ENCODE data around the gene SPON1. TPM values are rescaled to one million over a fixed set of nuclear protein-coding genes. Genes with fewer than 3 reads are reported as not detected.

Gene SPON1
- total and polyA plus RNA-seq, 9 donors = 11.9 to 112 (median 56.4) TPM

DNA sequence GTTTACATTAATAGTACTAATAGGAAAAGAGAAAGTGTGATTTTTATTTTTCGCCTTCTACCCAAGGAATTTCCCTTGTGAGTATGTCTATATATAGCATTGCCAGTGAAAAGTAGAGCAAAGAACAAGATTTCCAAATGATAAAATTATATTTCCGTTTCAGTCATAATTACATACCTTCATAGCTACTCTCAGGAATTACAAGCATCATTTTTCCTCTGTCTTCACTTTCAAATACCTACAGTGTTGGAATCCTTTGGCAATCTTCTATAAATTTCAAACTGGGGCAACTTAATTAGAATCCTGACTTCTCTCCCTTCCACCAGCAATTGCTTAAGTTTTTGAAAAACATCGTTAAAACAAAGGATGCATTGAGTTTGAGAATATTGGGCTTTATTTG, 35.5 kb upstream of the SPON1 start:
- intact Hi-C loops (cut with DNase I) = no loop called here
- Histone ChIP-seq H3K36me3 (no peaks in the 10 kb centered on the region), H3K27ac (no peak overlapping the region), H3K9me3 (no peaks in the 10 kb centered on the region), H3K27me3 (no peaks in the 10 kb centered on the region), H3K4me3 (no peak overlapping the region), H3K4me1 (ENCODE audit: insufficient read depth) (peaks cover 8% of the 10 kb centered on the region)
- no peak for DNase-seq
- 67 to 73% (median 70%) methylated on average over 3 of the region's 3 CpGs for WGBS, 3 donors
- TF ChIP-seq POLR2A (IDR thresholded peaks at IDR 0.05) (no peak), EP300 (IDR thresholded peaks at IDR 0.05) (no peak)
- TF ChIP-seq, protein P1, sequence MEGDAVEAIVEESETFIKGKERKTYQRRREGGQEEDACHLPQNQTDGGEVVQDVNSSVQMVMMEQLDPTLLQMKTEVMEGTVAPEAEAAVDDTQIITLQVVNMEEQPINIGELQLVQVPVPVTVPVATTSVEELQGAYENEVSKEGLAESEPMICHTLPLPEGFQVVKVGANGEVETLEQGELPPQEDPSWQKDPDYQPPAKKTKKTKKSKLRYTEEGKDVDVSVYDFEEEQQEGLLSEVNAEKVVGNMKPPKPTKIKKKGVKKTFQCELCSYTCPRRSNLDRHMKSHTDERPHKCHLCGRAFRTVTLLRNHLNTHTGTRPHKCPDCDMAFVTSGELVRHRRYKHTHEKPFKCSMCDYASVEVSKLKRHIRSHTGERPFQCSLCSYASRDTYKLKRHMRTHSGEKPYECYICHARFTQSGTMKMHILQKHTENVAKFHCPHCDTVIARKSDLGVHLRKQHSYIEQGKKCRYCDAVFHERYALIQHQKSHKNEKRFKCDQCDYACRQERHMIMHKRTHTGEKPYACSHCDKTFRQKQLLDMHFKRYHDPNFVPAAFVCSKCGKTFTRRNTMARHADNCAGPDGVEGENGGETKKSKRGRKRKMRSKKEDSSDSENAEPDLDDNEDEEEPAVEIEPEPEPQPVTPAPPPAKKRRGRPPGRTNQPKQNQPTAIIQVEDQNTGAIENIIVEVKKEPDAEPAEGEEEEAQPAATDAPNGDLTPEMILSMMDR (IDR thresholded peaks at IDR 0.05) = no peak

- intact Hi-C loops (cut with DNase I) = no loop called here
- TF ChIP-seq, protein P1 (IDR thresholded peaks at IDR 0.05) = no peak
- TF ChIP-seq EP300 (IDR thresholded peaks at IDR 0.05) (no peak), POLR2A (IDR thresholded peaks at IDR 0.05) (no peak)
These were observed 35.0 kb upstream of the SPON1 start for GRCh38 chr11:13927481-13927880.

GRCh38 chr11:13928566-13929251, 33.8 kb upstream of the SPON1 start:
- 21 to 27% (median 25%) methylated on average over 4 of the region's 4 CpGs for WGBS, 3 donors
- TF ChIP-seq POLR2A (IDR thresholded peaks at IDR 0.05) = no peak
- TF ChIP-seq, protein P1 (IDR thresholded peaks at IDR 0.05) = no peak
- no peak for TF ChIP-seq EP300 (IDR thresholded peaks at IDR 0.05)
- DNase-seq = peak in 1 of 5 donors; percentile 33
- no peaks in the 10 kb centered on the region for H3K36me3 ChIP-seq
- no peak overlapping the region for H3K27ac ChIP-seq
- no peaks in the 10 kb centered on the region for H3K27me3 ChIP-seq
- peaks cover 8% of the 10 kb centered on the region for H3K4me1 ChIP-seq (ENCODE audit: insufficient read depth)
- H3K9me3 ChIP-seq = no peaks in the 10 kb centered on the region
- intact Hi-C loops (cut with DNase I) = no loop called here
- no peak overlapping the region for H3K4me3 ChIP-seq

More at GRCh38 chr11:13927481-13927880, 35.0 kb upstream of the SPON1 start:
- Histone ChIP-seq H3K27me3 (no peaks in the 10 kb centered on the region), H3K4me3 (no peak overlapping the region), H3K4me1 (ENCODE audit: insufficient read depth) (peaks cover 8% of the 10 kb centered on the region), H3K36me3 (no peaks in the 10 kb centered on the region), H3K27ac (no peak overlapping the region), H3K9me3 (no peaks in the 10 kb centered on the region)
- 91 to 100% (median 95%) methylated on average over 1 of the region's 1 CpG for WGBS, 3 donors
- no peak for DNase-seq

GRCh38 chr11:13929395-13929891, 33.1 kb upstream of the SPON1 start:
- H3K9me3 ChIP-seq = no peaks in the 10 kb centered on the region
- no peaks in the 10 kb centered on the region for H3K36me3 ChIP-seq
- no peaks in the 10 kb centered on the region for H3K27me3 ChIP-seq
- TF ChIP-seq POLR2A (IDR thresholded peaks at IDR 0.05) (no peak), EP300 (IDR thresholded peaks at IDR 0.05) (no peak)
- TF ChIP-seq, protein P1 (IDR thresholded peaks at IDR 0.05) = no peak
- WGBS, 3 donors = 18 to 21% (median 18%) methylated on average over 3 of the region's 3 CpGs
- no peak overlapping the region for H3K4me3 ChIP-seq
- intact Hi-C loops (cut with DNase I) = no loop called here
- H3K4me1 ChIP-seq (ENCODE audit: insufficient read depth) = peaks cover 8% of the 10 kb centered on the region
- no peak overlapping the region for H3K27ac ChIP-seq
- no peak for DNase-seq

Measured in ovary (tissue), 9 donors.